Activated CD4-positive, alpha-beta T cell treated with anti-CD3 and anti-CD28 coated beads, Interleukin-2, amount 50 U/mL, for 48 hours (primary cell): Measurements from ENCODE around the gene EDNRA.
"Not testable (repeated sequence)": the region's sequence is repeated elsewhere in the genome, so short reads cannot be mapped to it uniquely, and the experiment has no call there.

Experiments
- DNase-seq, 2 experiments: peaks; one replicate each; pipeline ENCODE4 v3.0.0-alpha.2; 2020

EDNRA gene

GRCh38 chr4:147480891-147481576, at the start of gene EDNRA:
Gene EDNRA, plus strand, starts transcription at chr4:147481097. Its CDS starts 4,585 bp downstream, at chr4:147485682.
- DNase-seq = no peak

- not testable (repeated sequence) for DNase-seq
Measured at GRCh38 chr4:147434370-147434769, 46.5 kb upstream of the EDNRA start.

- no peak for DNase-seq
Measured at GRCh38 chr4:147440442-147440841, 40.5 kb upstream of the EDNRA start.

- no peak for DNase-seq
Measured at GRCh38 chr4:147447786-147448185, 33.1 kb upstream of the EDNRA start.

GRCh38 chr4:147453561-147454141, 27.2 kb upstream of the EDNRA start:
- no peak for DNase-seq

- no peak for DNase-seq
Measured at GRCh38 chr4:147456706-147457105, 24.2 kb upstream of the EDNRA start.

GRCh38 chr4:147461161-147461560, 19.7 kb upstream of the EDNRA start:
- no peak for DNase-seq

GRCh38 chr4:147463065-147463464, 17.8 kb upstream of the EDNRA start:
- DNase-seq = no peak

- DNase-seq = no peak
Measured at GRCh38 chr4:147465461-147465860, 15.4 kb upstream of the EDNRA start.

GRCh38 chr4:147477439-147477838, 3.5 kb upstream of the EDNRA start:
- DNase-seq = no peak

- DNase-seq = no peak
Measured at GRCh38 chr4:147479376-147479775, 1.5 kb upstream of the EDNRA start.

GRCh38 chr4:147479786-147480185, 1.1 kb upstream of the EDNRA start:
- DNase-seq = no peak

- DNase-seq = no peak
Measured at GRCh38 chr4:147480502-147480890, 401 bp upstream of the EDNRA start.

GRCh38 chr4:147481577-147482109, 746 bp downstream of the EDNRA start:
- no peak for DNase-seq

- no peak for DNase-seq
Measured at GRCh38 chr4:147482281-147482680, 1.4 kb downstream of the EDNRA start.

- DNase-seq = no peak
Measured at GRCh38 chr4:147485167-147485566, 4.3 kb downstream of the EDNRA start.

GRCh38 chr4:147487616-147488015, 6.7 kb downstream of the EDNRA start:
- DNase-seq = no peak

- DNase-seq = no peak
Measured at GRCh38 chr4:147488556-147488955, 7.7 kb downstream of the EDNRA start.

- no peak for DNase-seq
Measured at GRCh38 chr4:147491086-147491485, 10.2 kb downstream of the EDNRA start.

GRCh38 chr4:147492306-147492705, 11.4 kb downstream of the EDNRA start:
- DNase-seq = no peak

- no peak for DNase-seq
Measured at GRCh38 chr4:147492761-147493160, 11.9 kb downstream of the EDNRA start.

GRCh38 chr4:147493307-147493706, 12.4 kb downstream of the EDNRA start:
- DNase-seq = no peak

- DNase-seq = no peak
Measured at GRCh38 chr4:147494301-147494700, 13.4 kb downstream of the EDNRA start.

GRCh38 chr4:147496500-147496899, 15.6 kb downstream of the EDNRA start:
- DNase-seq = no peak
